ENCODE data around the gene OR10J1.
"Not testable (repeated sequence)": the region's sequence is repeated elsewhere in the genome, so short reads cannot be mapped to it uniquely, and the experiment has no call there.

OR10J1 gene

GRCh38 chr1:159439422-159439821 is at the start of gene OR10J1:
OR10J1 (plus strand) TSS chr1:159439722; CDS start chr1:159439792, 70 bp downstream.
- DNase-seq (ENCODE audit: low read depth): no peak

- DNase-seq (ENCODE audit: low read depth): no peak
Observed at GRCh38 chr1:159406821-159407220, 32.7 kb upstream of the OR10J1 start.

GRCh38 chr1:159408862-159409400 is 30.6 kb upstream of the OR10J1 start:
- DNase-seq (ENCODE audit: low read depth): no peak

- no peak for DNase-seq (ENCODE audit: low read depth)
Observed at GRCh38 chr1:159421821-159422220, 17.7 kb upstream of the OR10J1 start.

- no peak for DNase-seq (ENCODE audit: low read depth)
Observed at GRCh38 chr1:159428536-159428935, 11.0 kb upstream of the OR10J1 start.

GRCh38 chr1:159429074-159429861 is 10.3 kb upstream of the OR10J1 start:
- no peak for DNase-seq (ENCODE audit: low read depth)

GRCh38 chr1:159430985-159431384 is 8.5 kb upstream of the OR10J1 start:
- DNase-seq (ENCODE audit: low read depth): no peak

- DNase-seq (ENCODE audit: low read depth): no peak
Observed at GRCh38 chr1:159431904-159432303, 7.6 kb upstream of the OR10J1 start, which contains the start of gene OR10J4. OR10J4 (plus strand) TSS chr1:159432204.

- no peak for DNase-seq (ENCODE audit: low read depth)
Observed at GRCh38 chr1:159436469-159436868, 3.1 kb upstream of the OR10J1 start.

GRCh38 chr1:159441360-159441759 is 1.8 kb downstream of the OR10J1 start:
- DNase-seq (ENCODE audit: low read depth): no peak

GRCh38 chr1:159442428-159442827 is 2.9 kb downstream of the OR10J1 start:
- no peak for DNase-seq (ENCODE audit: low read depth)

GRCh38 chr1:159443066-159443750 is 3.7 kb downstream of the OR10J1 start:
- no peak for DNase-seq (ENCODE audit: low read depth)

GRCh38 chr1:159444511-159444910 is 5.0 kb downstream of the OR10J1 start:
- DNase-seq (ENCODE audit: low read depth): no peak

GRCh38 chr1:159448181-159448580 is 8.7 kb downstream of the OR10J1 start:
- DNase-seq (ENCODE audit: low read depth): no peak

- DNase-seq (ENCODE audit: low read depth): not testable (repeated sequence)
Observed at GRCh38 chr1:159449605-159450004, 10.1 kb downstream of the OR10J1 start.

GRCh38 chr1:159459551-159459950 is 20.0 kb downstream of the OR10J1 start:
- DNase-seq (ENCODE audit: low read depth): no peak

- no peak for DNase-seq (ENCODE audit: low read depth)
Observed at GRCh38 chr1:159465191-159465603, 25.7 kb downstream of the OR10J1 start.

- DNase-seq (ENCODE audit: low read depth): no peak
Observed at GRCh38 chr1:159468321-159468720, 28.8 kb downstream of the OR10J1 start.

- no peak for DNase-seq (ENCODE audit: low read depth)
Observed at GRCh38 chr1:159469921-159470533, 30.5 kb downstream of the OR10J1 start.

GRCh38 chr1:159473335-159473734 is 33.8 kb downstream of the OR10J1 start:
- no peak for DNase-seq (ENCODE audit: low read depth)

GRCh38 chr1:159474926-159475325 is 35.4 kb downstream of the OR10J1 start:
- DNase-seq (ENCODE audit: low read depth): no peak

GRCh38 chr1:159483501-159483900 is 44.0 kb downstream of the OR10J1 start:
- no peak for DNase-seq (ENCODE audit: low read depth)
